RWPE2 (cell line): ENCODE data around the gene HDAC4.

Experiments used
- ATAC-seq: fragments of 200-7000 bp; cut with Tn5 transposase; 3 replicates; pipeline ENCODE4 v1.9.1; 2021; ENCODE audit warnings: low read depth
- DNase-seq: peaks from one replicate; pipeline ENCODE4 v3.0.0-alpha.2; 2020; ENCODE audit warnings: low spot score
- H3K27ac ChIP-seq: fragments of 450-650 bp; 2 replicates; pipeline ENCODE4 v1.5.1; 2017; ENCODE audit warnings: mild to moderate bottlenecking; ENCODE audit not compliant: poor library complexity, severe bottlenecking
- H3K27me3 ChIP-seq: fragments of 250-450 bp; sonication (Bioruptor Pico); 2 replicates; pipeline ENCODE4 v1.5.1; 2021; ENCODE audit warnings: mild to moderate bottlenecking, moderate library complexity; ENCODE audit not compliant: insufficient read depth, poor library complexity, severe bottlenecking
- H3K36me3 ChIP-seq: fragments of 250-450 bp; sonication (Bioruptor Pico); 2 replicates; pipeline ENCODE4 v1.5.1; 2020; ENCODE audit warnings: low read depth, mild to moderate bottlenecking, moderate library complexity
- H3K4me1 ChIP-seq: fragments of 250-450 bp; sonication (Bioruptor Pico); 2 replicates; pipeline ENCODE4 v1.5.1; 2021; ENCODE audit warnings: mild to moderate bottlenecking, moderate library complexity; ENCODE audit not compliant: insufficient read depth, poor library complexity, severe bottlenecking
- H3K4me3 ChIP-seq: fragments of 250-450 bp; sonication (Bioruptor Pico); 2 replicates; pipeline ENCODE4 v1.5.1; 2021; ENCODE audit warnings: mild to moderate bottlenecking, moderate library complexity; ENCODE audit not compliant: severe bottlenecking
- H3K9me3 ChIP-seq: fragments of 250-450 bp; sonication (Bioruptor Pico); 2 replicates; pipeline ENCODE4 v1.5.1; 2021; ENCODE audit warnings: mild to moderate bottlenecking, moderate library complexity; ENCODE audit not compliant: severe bottlenecking
- TF ChIP-seq, protein P1 (sequence below): fragments of 450-650 bp; IDR thresholded peaks from one replicate; pipeline ENCODE4 v1.5.1; 2017; ENCODE audit warnings: mild to moderate bottlenecking, moderate library complexity; ENCODE audit not compliant: poor library complexity, severe bottlenecking

HDAC4 gene

DNA sequence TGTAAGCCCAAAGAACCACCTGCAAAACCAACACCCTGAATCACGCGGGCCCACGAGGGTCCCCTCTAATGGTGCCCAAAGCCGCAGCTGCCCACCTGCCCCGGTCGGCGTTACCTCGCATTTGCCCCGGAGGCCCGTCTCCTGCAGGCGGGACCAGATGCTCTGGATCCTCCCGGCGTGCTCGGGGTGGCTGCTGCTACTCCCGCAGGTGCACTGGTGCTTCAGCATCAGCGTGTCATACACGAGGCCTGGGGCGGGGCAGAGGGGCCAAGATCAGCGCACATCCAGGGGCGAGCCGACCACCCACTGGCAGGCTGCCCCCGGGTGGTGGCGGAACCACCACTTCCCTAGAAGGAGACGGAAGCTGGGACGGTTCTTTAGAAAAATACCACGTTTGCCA is 292.9 kb downstream of the HDAC4 start:
- TF ChIP-seq, protein P1, sequence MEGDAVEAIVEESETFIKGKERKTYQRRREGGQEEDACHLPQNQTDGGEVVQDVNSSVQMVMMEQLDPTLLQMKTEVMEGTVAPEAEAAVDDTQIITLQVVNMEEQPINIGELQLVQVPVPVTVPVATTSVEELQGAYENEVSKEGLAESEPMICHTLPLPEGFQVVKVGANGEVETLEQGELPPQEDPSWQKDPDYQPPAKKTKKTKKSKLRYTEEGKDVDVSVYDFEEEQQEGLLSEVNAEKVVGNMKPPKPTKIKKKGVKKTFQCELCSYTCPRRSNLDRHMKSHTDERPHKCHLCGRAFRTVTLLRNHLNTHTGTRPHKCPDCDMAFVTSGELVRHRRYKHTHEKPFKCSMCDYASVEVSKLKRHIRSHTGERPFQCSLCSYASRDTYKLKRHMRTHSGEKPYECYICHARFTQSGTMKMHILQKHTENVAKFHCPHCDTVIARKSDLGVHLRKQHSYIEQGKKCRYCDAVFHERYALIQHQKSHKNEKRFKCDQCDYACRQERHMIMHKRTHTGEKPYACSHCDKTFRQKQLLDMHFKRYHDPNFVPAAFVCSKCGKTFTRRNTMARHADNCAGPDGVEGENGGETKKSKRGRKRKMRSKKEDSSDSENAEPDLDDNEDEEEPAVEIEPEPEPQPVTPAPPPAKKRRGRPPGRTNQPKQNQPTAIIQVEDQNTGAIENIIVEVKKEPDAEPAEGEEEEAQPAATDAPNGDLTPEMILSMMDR: no peak
- no peaks in the 10 kb centered on the region for H3K27me3 ChIP-seq
- no peak for DNase-seq
- H3K4me3 ChIP-seq: no peak overlapping the region
- no peaks in the 10 kb centered on the region for H3K9me3 ChIP-seq
- no peak overlapping the region for H3K27ac ChIP-seq
- H3K4me1 ChIP-seq: no peaks in the 10 kb centered on the region
- H3K36me3 ChIP-seq: no peaks in the 10 kb centered on the region
- ATAC-seq: no peak

DNA sequence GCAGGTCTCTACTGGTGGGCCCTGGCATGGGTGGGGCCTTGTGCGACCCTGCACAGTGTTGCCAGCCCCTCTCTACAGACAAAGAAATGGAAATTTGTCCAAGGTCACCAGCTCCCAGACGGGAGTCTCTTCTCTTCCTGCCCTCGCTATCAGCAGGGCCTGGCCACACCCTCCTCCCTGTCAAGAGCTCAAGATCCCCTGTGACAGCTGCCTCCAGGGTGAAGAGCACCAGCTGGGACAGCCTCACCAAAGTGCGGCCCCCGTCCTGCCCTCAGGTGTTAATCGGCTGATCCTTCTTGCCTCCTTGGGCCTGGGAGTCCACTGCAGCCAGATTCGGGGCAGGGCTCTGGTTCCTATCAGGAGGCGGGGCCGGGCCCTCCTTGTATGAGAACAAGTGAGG is 293.9 kb downstream of the HDAC4 start:
- H3K4me1 ChIP-seq: no peaks in the 10 kb centered on the region
- ATAC-seq: no peak
- TF ChIP-seq, protein P1: no peak

DNA sequence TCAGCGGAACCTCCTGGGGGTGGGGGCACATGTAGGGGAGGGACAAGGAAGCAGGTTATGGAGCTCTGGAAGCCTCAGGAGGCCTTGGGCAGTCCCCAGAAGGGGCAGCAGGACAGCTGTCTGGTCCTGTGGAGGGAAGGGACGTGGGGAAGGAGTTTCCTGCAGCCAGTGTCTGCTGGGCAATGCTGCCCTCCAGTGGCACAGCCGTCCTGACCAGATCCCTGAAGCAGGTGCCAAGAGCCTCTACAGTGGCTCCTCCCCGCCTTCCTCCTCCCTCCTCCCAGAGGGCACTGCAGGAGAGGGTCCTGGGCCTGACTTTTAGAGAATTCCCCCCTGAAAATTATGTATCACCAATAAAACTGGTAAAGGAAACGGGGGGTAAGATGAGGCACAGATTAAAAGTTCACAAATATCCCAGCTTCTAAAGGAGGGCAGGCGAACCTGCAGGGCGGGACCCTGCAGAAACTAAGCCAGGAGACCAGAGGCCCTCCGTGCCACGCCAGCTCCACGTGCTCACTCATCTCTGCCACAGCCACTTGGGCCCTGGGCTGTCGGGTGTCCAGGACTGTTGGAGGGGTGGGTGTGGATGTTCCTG is 294.4 kb downstream of the HDAC4 start:
- Histone ChIP-seq H3K9me3 (no peaks in the 10 kb centered on the region), H3K36me3 (no peaks in the 10 kb centered on the region), H3K4me1 (no peaks in the 10 kb centered on the region), H3K4me3 (no peak overlapping the region), H3K27me3 (no peaks in the 10 kb centered on the region), H3K27ac (no peak overlapping the region)
- TF ChIP-seq, protein P1: peak; percentile 73
- ATAC-seq (peak; percentile 73), DNase-seq (no peak)

More for the DNA sequence above, 293.9 kb downstream of the HDAC4 start:
- H3K27ac ChIP-seq: no peak overlapping the region
- no peaks in the 10 kb centered on the region for H3K27me3 ChIP-seq
- H3K4me3 ChIP-seq: no peak overlapping the region
- no peaks in the 10 kb centered on the region for H3K36me3 ChIP-seq
- DNase-seq: no peak
- no peaks in the 10 kb centered on the region for H3K9me3 ChIP-seq

DNA sequence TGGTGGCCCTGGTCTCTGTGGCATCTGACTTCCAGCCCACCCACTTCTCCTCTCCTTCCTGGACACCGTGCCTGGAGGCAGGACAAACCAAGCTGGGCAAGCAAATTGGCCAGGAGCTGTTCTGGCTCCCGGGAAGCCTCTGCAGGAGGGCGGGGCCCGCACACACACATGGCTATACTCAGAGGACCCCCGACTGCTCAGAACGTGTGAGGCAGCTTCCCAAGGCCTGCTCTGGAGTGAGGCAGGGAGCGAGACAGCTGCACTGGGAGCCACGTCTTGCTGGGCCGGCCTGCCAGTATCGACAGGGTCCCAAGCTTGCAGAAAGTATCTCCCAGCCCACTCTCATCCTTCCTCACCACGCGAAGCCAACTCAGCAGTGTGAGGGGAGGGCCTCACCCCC is 295.6 kb downstream of the HDAC4 start:
- no peaks in the 10 kb centered on the region for H3K27me3 ChIP-seq
- ATAC-seq (no peak), DNase-seq (no peak)
- H3K36me3 ChIP-seq: no peaks in the 10 kb centered on the region
- no peak overlapping the region for H3K27ac ChIP-seq
- H3K4me3 ChIP-seq: no peak overlapping the region
- TF ChIP-seq, protein P1: no peak
- H3K4me1 ChIP-seq: no peaks in the 10 kb centered on the region
- H3K9me3 ChIP-seq: no peaks in the 10 kb centered on the region

DNA sequence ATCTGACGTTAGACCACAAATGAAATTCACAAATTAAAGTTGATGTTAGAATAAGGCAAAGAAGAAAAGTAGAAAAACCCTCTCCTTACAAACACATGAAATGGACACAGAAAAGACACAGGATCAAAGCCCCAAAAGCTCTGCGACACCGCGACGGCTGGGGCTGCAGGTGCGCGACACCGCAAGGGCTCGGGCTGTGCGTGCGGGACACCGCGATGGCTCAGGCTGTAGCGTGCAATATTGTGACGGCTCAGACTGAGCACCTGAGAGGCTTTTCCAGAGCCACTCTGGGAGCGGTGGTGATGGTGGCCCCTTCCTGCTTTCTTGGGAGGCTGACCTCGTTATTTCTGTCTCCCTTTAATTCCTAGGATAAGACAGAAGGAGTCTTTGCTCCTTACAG is 296.0 kb downstream of the HDAC4 start:
- H3K36me3 ChIP-seq: no peaks in the 10 kb centered on the region
- H3K27me3 ChIP-seq: no peaks in the 10 kb centered on the region
- no peak for ATAC-seq
- H3K27ac ChIP-seq: no peak overlapping the region
- TF ChIP-seq, protein P1: no peak
- DNase-seq: no peak
- H3K4me3 ChIP-seq: no peak overlapping the region
- no peaks in the 10 kb centered on the region for H3K9me3 ChIP-seq
- no peaks in the 10 kb centered on the region for H3K4me1 ChIP-seq
